Left hindlimb (tissue), 1 donor: Measurements from ENCODE around the gene ZNF329.
A peak's percentile ranks its signal among the peaks of the same experiment; 100 is the strongest.

ENCODE experiments used
- DNase-seq: peaks from one replicate; pipeline ENCODE4 v3.0.0-alpha.2; 2018

Gene ZNF329

GRCh38 chr19:58117841-58118575 lies 32.6 kb downstream of the ZNF329 start:
- peak; percentile 50 for DNase-seq

- no peak for DNase-seq
Observed at GRCh38 chr19:58108546-58108817, 42.1 kb downstream of the ZNF329 start.

GRCh38 chr19:58107778-58108545 lies 42.6 kb downstream of the ZNF329 start:
- DNase-seq, result no peak

DNA sequence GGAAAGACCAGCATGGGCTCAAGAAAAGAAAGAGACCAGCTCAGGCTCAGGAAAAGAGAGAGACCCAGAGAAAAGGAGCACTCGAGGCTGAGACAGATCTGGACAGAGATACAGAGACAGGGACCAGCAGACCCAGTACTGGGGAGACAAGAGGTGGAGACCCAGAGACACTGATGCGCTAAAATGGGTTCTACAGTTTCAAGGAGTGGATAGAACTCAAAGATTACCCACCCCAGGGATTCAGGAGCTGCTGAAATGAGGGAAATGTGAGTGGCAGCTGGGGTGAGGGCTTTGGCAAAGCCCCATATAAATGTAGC lies 51.9 kb downstream of the ZNF329 start:
- DNase-seq, result no peak

GRCh38 chr19:58097781-58098681 lies 52.6 kb downstream of the ZNF329 start, which contains the start of gene ZSCAN18:
Gene ZSCAN18, minus strand, starts transcription at chr19:58098231. Its CDS starts 7,964 bp downstream, at chr19:58090267.
- DNase-seq, result peak; percentile 99

GRCh38 chr19:58097349-58097748 lies 53.2 kb downstream of the ZNF329 start:
- DNase-seq, result no peak

- no peak for DNase-seq
Observed at GRCh38 chr19:58096884-58097283, 53.7 kb downstream of the ZNF329 start.

GRCh38 chr19:58095328-58095727 lies 55.3 kb downstream of the ZNF329 start:
- no peak for DNase-seq

DNA sequence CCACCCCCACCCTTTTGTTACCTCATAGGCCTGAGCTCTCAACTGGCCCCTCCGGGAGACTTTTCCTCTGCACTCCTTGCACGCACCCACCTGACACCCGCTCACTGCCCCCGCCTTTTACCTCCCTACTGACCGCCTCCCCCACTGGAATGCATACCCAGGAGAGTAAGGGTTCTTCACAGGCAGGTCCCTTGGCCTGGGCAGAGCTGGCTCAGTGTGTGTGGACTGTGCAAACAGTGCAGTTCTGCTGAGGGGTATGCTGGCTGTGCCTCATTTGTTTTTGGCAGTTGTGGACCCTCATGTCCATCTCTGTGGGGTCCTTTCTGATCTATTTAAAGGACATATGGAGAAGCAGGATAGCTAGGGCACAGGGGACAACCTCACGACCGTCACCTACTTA lies 57.5 kb downstream of the ZNF329 start:
- DNase-seq, result no peak

GRCh38 chr19:58091251-58091995 lies 59.2 kb downstream of the ZNF329 start:
- no peak for DNase-seq

GRCh38 chr19:58089846-58090245 lies 60.7 kb downstream of the ZNF329 start:
- DNase-seq, result no peak

DNA sequence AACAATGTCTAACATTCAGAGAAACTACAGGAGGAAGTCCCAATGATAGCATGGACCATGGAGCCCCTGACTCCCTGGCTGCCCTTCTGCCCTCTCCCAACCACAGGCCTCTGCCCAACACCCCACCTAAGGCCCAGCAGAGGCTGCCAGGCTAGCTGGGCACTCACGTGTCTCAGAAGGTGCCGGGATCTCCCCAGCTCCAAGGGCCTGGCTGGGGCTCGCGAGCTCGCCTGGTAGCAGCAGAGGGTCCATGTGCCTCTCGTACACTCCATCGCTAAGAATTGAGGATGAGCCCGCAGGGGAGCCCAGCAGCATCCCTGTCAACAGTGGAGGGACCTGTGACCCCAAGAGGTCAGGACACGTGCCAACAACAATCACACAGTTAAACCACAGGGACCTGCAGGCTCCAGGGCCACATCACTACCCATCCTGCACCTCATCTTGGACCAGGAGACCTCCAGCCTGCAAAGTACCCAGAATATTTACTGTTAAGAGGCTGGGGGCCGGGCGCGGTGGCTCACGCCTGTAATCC lies 62.0 kb downstream of the ZNF329 start:
- no peak for DNase-seq

GRCh38 chr19:58086825-58087710 lies 63.5 kb downstream of the ZNF329 start:
- DNase-seq, result no peak

DNA sequence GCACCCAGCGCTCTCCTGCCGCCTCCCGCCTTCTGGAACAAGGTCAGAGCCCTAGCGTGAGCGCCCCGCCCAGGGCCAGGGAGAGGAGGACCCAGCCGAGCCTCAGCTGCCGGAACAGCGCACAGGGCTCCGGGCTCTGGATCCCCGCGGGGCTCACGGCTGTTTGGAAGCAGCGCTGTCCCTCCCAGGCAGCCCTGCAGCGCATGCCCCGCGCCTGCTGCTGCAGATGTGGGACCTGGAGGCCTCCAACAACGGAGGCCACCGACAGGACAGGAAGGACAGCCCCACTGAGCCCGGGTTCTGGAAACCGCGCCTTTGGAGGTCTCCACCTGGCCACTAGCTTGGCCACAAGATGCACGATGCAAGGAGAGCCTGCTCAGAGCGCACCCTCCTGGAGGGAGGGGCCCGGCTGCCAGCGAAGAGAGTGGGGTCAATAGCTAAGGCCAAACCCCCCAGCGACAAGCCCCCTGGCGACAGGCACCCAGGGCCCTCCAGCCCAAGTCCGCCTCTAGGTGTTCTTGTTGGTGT lies 65.2 kb downstream of the ZNF329 start:
- DNase-seq, result no peak

DNA sequence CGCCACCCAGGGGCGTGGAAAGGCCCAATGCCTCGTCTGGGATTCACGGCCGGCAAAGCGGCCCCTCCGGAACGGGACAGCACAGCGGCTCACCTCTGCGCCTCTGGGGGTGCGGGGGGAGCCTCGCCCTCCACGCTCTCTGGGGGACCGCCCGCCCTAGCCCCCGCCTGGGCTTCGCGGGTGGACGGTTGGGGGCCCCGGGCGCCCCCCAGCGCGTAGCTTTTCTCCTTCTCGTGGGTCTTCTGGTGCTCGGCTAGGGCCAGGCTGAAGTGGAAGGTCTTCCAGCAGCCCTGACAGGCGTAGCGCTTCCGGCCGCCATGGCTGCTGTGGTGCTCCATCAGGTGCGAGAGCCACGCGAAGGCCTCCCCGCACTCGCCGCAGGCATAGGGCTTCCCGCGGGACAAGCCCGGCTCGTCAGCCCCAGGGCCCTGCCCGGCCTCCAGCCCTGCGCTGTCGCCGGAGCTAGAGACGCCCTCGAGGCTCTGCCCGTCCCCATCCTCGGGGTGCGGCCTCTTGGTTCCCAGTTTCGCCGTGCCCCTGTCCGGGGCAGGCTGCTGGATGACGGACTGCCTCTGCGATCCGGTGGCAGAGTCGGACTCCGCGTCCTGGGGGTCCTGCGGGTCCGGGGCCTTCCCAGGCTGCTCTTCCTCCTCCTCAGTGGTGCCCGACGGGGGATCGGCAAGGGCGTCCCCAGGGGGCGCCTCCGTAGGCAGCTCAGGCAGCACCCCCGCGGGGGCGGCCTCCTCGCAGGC lies 65.8 kb downstream of the ZNF329 start:
- DNase-seq, result no peak

- DNase-seq, result no peak
Observed at GRCh38 chr19:58083021-58083420, 67.6 kb downstream of the ZNF329 start.

GRCh38 chr19:58079792-58080191 lies 70.8 kb downstream of the ZNF329 start:
- DNase-seq, result no peak
